H9 (cell line): Measurements from ENCODE around the gene EIF3B. TPM values are rescaled to one million over a fixed set of nuclear protein-coding genes. Genes with fewer than 3 reads are reported as not detected.

Experiments
- DNase-seq: peaks from one replicate; pipeline ENCODE4 v3.0.0-alpha.2; 2017
- H2AFZ ChIP-seq: one replicate; pipeline ENCODE4 v1.6.1; 2013; ENCODE audit warnings: mild to moderate bottlenecking, low read length, control low read depth, moderate library complexity
- H2AK5ac ChIP-seq: 2 replicates; pipeline ENCODE4 v1.6.1; 2013; ENCODE audit warnings: low read length, control low read depth, mixed read lengths; ENCODE audit not compliant: insufficient read length
- H2BK120ac ChIP-seq: one replicate; pipeline ENCODE4 v1.6.1; 2013; ENCODE audit warnings: low read depth, mild to moderate bottlenecking, low read length, control low read depth, inconsistent platforms; ENCODE audit not compliant: poor library complexity, severe bottlenecking
- H2BK12ac ChIP-seq: 2 replicates; pipeline ENCODE4 v1.6.1; 2013; ENCODE audit warnings: low read length, control low read depth, mixed read lengths, low read depth; ENCODE audit not compliant: insufficient read length
- H2BK15ac ChIP-seq: 2 replicates; pipeline ENCODE4 v1.6.1; 2013; ENCODE audit warnings: low read depth, low read length, control low read depth
- H2BK20ac ChIP-seq: one replicate; pipeline ENCODE4 v1.6.1; 2013; ENCODE audit warnings: low read depth, mild to moderate bottlenecking, low read length, control low read depth, inconsistent platforms; ENCODE audit not compliant: poor library complexity, severe bottlenecking
- H2BK5ac ChIP-seq: 2 replicates; pipeline ENCODE4 v1.6.1; 2013; ENCODE audit warnings: low read length, control low read depth, mixed read lengths; ENCODE audit not compliant: insufficient read length
- H3K14ac ChIP-seq: 2 replicates; pipeline ENCODE4 v1.6.1; 2013; ENCODE audit warnings: low read length, control low read depth; ENCODE audit not compliant: insufficient read depth
- H3K18ac ChIP-seq: 2 replicates; pipeline ENCODE4 v1.6.1; 2013; ENCODE audit warnings: low read depth, mild to moderate bottlenecking, mixed read lengths, low read length, control low read depth; ENCODE audit not compliant: insufficient read length
- H3K23ac ChIP-seq: 2 replicates; pipeline ENCODE4 v1.6.1; 2013; ENCODE audit warnings: low read length, control low read depth, mixed read lengths, low read depth; ENCODE audit not compliant: insufficient read length
- H3K23me2 ChIP-seq: 2 replicates; pipeline ENCODE4 v1.6.1; 2013; ENCODE audit warnings: low read depth, mild to moderate bottlenecking, mixed read lengths, low read length, control low read depth; ENCODE audit not compliant: insufficient read length, poor library complexity, severe bottlenecking
- H3K27ac ChIP-seq: 2 replicates; pipeline ENCODE4 v1.5.1; 2013; ENCODE audit warnings: low read length, control low read depth, mixed read lengths, low read depth; ENCODE audit not compliant: insufficient read length
- H3K27me3 ChIP-seq: 2 replicates; pipeline ENCODE4 v1.6.1; 2013; ENCODE audit warnings: low read length, control low read depth, inconsistent platforms; ENCODE audit not compliant: insufficient read depth
- H3K4ac ChIP-seq: 2 replicates; pipeline ENCODE4 v1.6.1; 2013; ENCODE audit warnings: low read depth, mild to moderate bottlenecking, control low read depth, inconsistent platforms, low read length, moderate library complexity
- H3K4me1 ChIP-seq: 2 replicates; pipeline ENCODE4 v1.6.1; 2013; ENCODE audit warnings: low read length, control low read depth, inconsistent platforms; ENCODE audit not compliant: insufficient read depth
- H3K4me2 ChIP-seq: 2 replicates; pipeline ENCODE4 v1.6.1; 2013; ENCODE audit warnings: low read length, control low read depth, mixed read lengths; ENCODE audit not compliant: insufficient read length, insufficient read depth
- H3K56ac ChIP-seq: 2 replicates; pipeline ENCODE4 v1.6.1; 2013; ENCODE audit warnings: low read depth, mild to moderate bottlenecking, mixed read lengths, low read length, control low read depth; ENCODE audit not compliant: insufficient read length
- H3K79me1 ChIP-seq: 2 replicates; pipeline ENCODE4 v1.6.1; 2013; ENCODE audit warnings: low read depth, mild to moderate bottlenecking, moderate library complexity, low read length, control low read depth, inconsistent platforms; ENCODE audit not compliant: insufficient read depth, poor library complexity, severe bottlenecking
- H3K79me2 ChIP-seq: 2 replicates; pipeline ENCODE4 v1.6.1; 2013; ENCODE audit warnings: low read length, control low read depth, inconsistent platforms; ENCODE audit not compliant: insufficient read depth
- H3K9ac ChIP-seq: 2 replicates; pipeline ENCODE4 v1.6.1; 2013; ENCODE audit warnings: low read length, control low read depth, mixed read lengths; ENCODE audit not compliant: insufficient read length; ENCODE audit errors: extremely low read depth
- H3K9me3 ChIP-seq: one replicate; pipeline ENCODE4 v1.6.1; 2013; ENCODE audit warnings: low read depth, low read length, inconsistent platforms; ENCODE audit not compliant: control insufficient read depth
- H3T11ph ChIP-seq: one replicate; pipeline ENCODE4 v1.6.1; 2013; ENCODE audit warnings: mild to moderate bottlenecking, low read length, control low read depth, inconsistent platforms
- H4K20me1 ChIP-seq: one replicate; pipeline ENCODE4 v1.6.1; 2013; ENCODE audit not compliant: control insufficient read depth, insufficient read length, insufficient read depth
- H4K5ac ChIP-seq: 2 replicates; pipeline ENCODE4 v1.6.1; 2013; ENCODE audit warnings: low read depth, mild to moderate bottlenecking, mixed read lengths, low read length, control low read depth; ENCODE audit not compliant: insufficient read length
- H4K8ac ChIP-seq: replicated peaks from 2 replicates; pipeline ENCODE4 v1.6.1; 2013; ENCODE audit warnings: low read length, control low read depth, mixed read lengths, low read depth; ENCODE audit not compliant: insufficient read length
- H4K91ac ChIP-seq: 2 replicates; pipeline ENCODE4 v1.6.1; 2013; ENCODE audit warnings: low read depth, mild to moderate bottlenecking, moderate library complexity, mixed read lengths, low read length, control low read depth; ENCODE audit not compliant: insufficient read length
- H3K27ac Mint-ChIP-seq, 3 experiments: 2 replicates in 2 of 3; 3 replicates in 1 of 3; pipeline ENCODE4 v1.8.0; 2020 to 2021; ENCODE audit warnings: mixed read lengths in 3 of 3, mild to moderate bottlenecking in 1 of 3, moderate library complexity in 1 of 3
- H3K27me3 Mint-ChIP-seq: 2 replicates; pipeline ENCODE4 v1.8.0; 2021; ENCODE audit warnings: low read depth, mild to moderate bottlenecking, moderate library complexity, mixed read lengths
- H3K36me3 Mint-ChIP-seq, 3 experiments: 2 replicates in 2 of 3; 3 replicates in 1 of 3; pipeline ENCODE4 v1.8.0; 2020 to 2021; ENCODE audit warnings: low read depth in 3 of 3, mixed read lengths in 3 of 3; ENCODE audit not compliant: insufficient read depth in 1 of 3
- H3K4me1 Mint-ChIP-seq, 2 experiments: 2 replicates each; pipeline ENCODE4 v1.8.0; 2020; ENCODE audit warnings: mixed read lengths in 2 of 2
- H3K4me3 Mint-ChIP-seq, 2 experiments: 2 replicates in 1 of 2; 3 replicates in 1 of 2; pipeline ENCODE4 v1.8.0; 2020 to 2021; ENCODE audit warnings: mild to moderate bottlenecking in 2 of 2, mixed read lengths in 2 of 2, moderate library complexity in 1 of 2
- H3K9me3 Mint-ChIP-seq, 2 experiments: 2 replicates in 1 of 2; 3 replicates in 1 of 2; pipeline ENCODE4 v1.8.0; 2020; ENCODE audit warnings: mild to moderate bottlenecking in 2 of 2, mixed read lengths in 2 of 2, moderate library complexity in 1 of 2
- WGBS: extraction: QIAGEN DNeasy Blood & Tissue Kit; methylation state at CpG from one replicate; pipeline ENCODE4 v1.1.7; 2013; ENCODE audit warnings: missing lambda C conversion rate, low lambda C conversion rate, mixed read lengths; ENCODE audit not compliant: insufficient read length; ENCODE audit errors: extremely low coverage; 5-methylcytosine and 5-hydroxymethylcytosine counted together
- total RNA-seq: library from RNA; stranded (reverse); gene quantifications from 2 replicates; pipeline ENCODE4 v1.2.1, GENCODE V29; 2021
- TF ChIP-seq, protein P1 (sequence below): fragments of 200-600 bp; sonication (generic); conservative IDR thresholded peaks from 3 replicates; pipeline ENCODE4 v1.8.0; 2021; ENCODE audit warnings: antibody characterized with exemption, mild to moderate bottlenecking

Gene EIF3B
- total RNA-seq, 1 experiment from 2014 or later: 337 TPM

DNA sequence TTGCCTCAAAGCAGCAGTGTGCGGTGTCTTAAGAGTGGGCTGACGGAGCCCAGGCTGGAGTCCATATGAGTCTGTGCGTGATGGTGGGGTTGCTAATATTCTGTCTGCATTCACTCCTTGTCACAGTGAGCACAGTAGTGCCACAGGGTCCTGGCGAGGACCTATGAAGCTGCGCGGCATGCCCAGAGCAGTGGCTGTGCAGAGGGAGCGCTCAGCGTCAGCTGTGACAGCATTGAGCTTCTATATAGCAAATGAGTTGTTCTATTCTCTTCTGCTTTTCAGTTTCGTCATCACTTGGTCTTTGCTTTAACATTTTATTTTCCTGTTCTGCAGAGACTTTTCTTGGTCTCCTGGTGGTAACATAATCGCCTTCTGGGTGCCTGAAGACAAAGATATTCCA lies 14.5 kb downstream of the EIF3B start:
- no peaks in the 10 kb centered on the region for H3K9me3 Mint-ChIP-seq
- H3K4me3 Mint-ChIP-seq: no peak overlapping the region
- H3K79me2 ChIP-seq: no peaks in the 10 kb centered on the region
- DNase-seq: no peak
- H2BK5ac ChIP-seq: no peak overlapping the region
- no peaks in the 10 kb centered on the region for H3K4me1 Mint-ChIP-seq
- no peak overlapping the region for H3K14ac ChIP-seq
- H2AFZ ChIP-seq: no peak overlapping the region
- H3K18ac ChIP-seq: no peak overlapping the region
- H4K8ac ChIP-seq: no peak overlapping the region
- no peak overlapping the region for H2BK120ac ChIP-seq
- no peak overlapping the region for H3K56ac ChIP-seq
- H4K5ac ChIP-seq: no peak overlapping the region
- WGBS: no CpG with 5 or more reads among the region's 10 CpGs
- TF ChIP-seq, protein P1, sequence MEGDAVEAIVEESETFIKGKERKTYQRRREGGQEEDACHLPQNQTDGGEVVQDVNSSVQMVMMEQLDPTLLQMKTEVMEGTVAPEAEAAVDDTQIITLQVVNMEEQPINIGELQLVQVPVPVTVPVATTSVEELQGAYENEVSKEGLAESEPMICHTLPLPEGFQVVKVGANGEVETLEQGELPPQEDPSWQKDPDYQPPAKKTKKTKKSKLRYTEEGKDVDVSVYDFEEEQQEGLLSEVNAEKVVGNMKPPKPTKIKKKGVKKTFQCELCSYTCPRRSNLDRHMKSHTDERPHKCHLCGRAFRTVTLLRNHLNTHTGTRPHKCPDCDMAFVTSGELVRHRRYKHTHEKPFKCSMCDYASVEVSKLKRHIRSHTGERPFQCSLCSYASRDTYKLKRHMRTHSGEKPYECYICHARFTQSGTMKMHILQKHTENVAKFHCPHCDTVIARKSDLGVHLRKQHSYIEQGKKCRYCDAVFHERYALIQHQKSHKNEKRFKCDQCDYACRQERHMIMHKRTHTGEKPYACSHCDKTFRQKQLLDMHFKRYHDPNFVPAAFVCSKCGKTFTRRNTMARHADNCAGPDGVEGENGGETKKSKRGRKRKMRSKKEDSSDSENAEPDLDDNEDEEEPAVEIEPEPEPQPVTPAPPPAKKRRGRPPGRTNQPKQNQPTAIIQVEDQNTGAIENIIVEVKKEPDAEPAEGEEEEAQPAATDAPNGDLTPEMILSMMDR: no peak
- no peaks in the 10 kb centered on the region for H3K27me3 ChIP-seq
- H2BK15ac ChIP-seq: no peak overlapping the region
- no peak overlapping the region for H3K4me2 ChIP-seq
- no peak overlapping the region for H3T11ph ChIP-seq
- peaks cover 79 to 99% (median 97%) of the 10 kb centered on the region in 3 experiments; a peak in 6 of 7 replicates for H3K36me3 Mint-ChIP-seq
- no peak overlapping the region for H3K9ac ChIP-seq
- H4K91ac ChIP-seq: no peak overlapping the region
- H3K9me3 ChIP-seq: no peaks in the 10 kb centered on the region
- H2BK20ac ChIP-seq: no peak overlapping the region
- H3K27me3 Mint-ChIP-seq: no peaks in the 10 kb centered on the region; the same call in 1 of the 2 replicates
- no peak overlapping the region for H2BK12ac ChIP-seq
- no peak overlapping the region for H3K23ac ChIP-seq
- no peak overlapping the region for H3K4ac ChIP-seq
- H3K27ac ChIP-seq: no peak overlapping the region
- H3K23me2 ChIP-seq: no peaks in the 10 kb centered on the region
- no peaks in the 10 kb centered on the region for H3K4me1 ChIP-seq
- H2AK5ac ChIP-seq: no peak overlapping the region
- no peaks in the 10 kb centered on the region for H4K20me1 ChIP-seq
- peaks cover 17% of the 10 kb centered on the region for H3K79me1 ChIP-seq
- no peak overlapping the region; a peak in 1 of 7 replicates for H3K27ac Mint-ChIP-seq
